ENCODE results near the gene PRKAB1. TPM values are rescaled to one million over a fixed set of nuclear protein-coding genes. Genes with fewer than 3 reads are reported as not detected.

PRKAB1 gene
- total RNA-seq, 1 experiment from 2014 or later, result 32.3 TPM

DNA sequence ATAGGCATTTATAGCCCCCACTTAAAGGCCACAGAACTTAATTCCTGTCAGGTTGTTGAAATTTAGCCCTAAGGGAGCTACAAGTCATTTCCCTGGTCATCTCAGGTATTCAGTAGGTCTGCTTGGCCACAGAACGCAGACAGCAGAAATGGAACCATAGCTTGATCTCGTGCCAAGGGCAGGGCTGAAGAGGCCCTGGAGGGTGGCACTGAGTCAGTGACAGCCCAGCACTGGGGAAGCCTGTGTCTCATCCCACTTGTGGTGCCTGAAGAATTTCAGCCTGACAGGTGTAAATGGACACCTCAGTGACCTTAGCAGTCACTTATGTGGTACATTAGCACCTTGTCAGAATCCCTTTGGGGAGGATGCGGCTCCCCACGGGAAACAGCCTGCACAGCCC, 6.6 kb downstream of the PRKAB1 start (continued):
- TF ChIP-seq, protein P1, sequence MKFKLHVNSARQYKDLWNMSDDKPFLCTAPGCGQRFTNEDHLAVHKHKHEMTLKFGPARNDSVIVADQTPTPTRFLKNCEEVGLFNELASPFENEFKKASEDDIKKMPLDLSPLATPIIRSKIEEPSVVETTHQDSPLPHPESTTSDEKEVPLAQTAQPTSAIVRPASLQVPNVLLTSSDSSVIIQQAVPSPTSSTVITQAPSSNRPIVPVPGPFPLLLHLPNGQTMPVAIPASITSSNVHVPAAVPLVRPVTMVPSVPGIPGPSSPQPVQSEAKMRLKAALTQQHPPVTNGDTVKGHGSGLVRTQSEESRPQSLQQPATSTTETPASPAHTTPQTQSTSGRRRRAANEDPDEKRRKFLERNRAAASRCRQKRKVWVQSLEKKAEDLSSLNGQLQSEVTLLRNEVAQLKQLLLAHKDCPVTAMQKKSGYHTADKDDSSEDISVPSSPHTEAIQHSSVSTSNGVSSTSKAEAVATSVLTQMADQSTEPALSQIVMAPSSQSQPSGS (CRISPR knock-in tag; IDR thresholded peaks at IDR 0.05; ENCODE audit: borderline replicate concordance, low read depth), result no peak
- no peak for TF ChIP-seq TP53 (CRISPR knock-in tag; IDR thresholded peaks at IDR 0.05)

DNA sequence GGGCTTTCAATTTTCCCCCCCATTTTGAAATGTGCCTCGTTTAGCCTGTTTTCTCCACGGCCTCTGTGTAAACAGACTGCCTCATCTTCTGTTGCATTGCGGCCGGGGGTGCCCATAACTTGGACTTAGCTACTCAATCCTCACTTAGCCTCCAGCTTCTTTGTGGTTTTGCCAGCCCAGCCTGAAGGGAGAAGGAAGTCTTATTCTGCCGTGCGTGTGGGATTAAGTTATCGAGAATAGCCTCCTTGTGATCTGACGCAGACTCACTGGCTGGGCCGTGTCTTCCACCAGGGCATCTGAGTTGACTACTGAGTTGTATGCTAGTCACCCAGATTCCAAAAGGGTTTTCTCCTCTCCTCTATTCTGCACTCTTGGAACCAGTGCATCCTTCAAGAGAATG, 8.1 kb downstream of the PRKAB1 start:
- peaks cover 12% of the 10 kb centered on the region for H3K4me1 Mint-ChIP-seq
- ChIA-PET POLR2A (no interaction called here), CTCF (interaction anchor here (1.1 to 4.0 kb wide), 3 partner anchors 8 to 33 kb away, joined by 6 to 12 read pairs (median 6); partner anchors contain the start of gene PRKAB1)
- TF ChIP-seq, protein P2, sequence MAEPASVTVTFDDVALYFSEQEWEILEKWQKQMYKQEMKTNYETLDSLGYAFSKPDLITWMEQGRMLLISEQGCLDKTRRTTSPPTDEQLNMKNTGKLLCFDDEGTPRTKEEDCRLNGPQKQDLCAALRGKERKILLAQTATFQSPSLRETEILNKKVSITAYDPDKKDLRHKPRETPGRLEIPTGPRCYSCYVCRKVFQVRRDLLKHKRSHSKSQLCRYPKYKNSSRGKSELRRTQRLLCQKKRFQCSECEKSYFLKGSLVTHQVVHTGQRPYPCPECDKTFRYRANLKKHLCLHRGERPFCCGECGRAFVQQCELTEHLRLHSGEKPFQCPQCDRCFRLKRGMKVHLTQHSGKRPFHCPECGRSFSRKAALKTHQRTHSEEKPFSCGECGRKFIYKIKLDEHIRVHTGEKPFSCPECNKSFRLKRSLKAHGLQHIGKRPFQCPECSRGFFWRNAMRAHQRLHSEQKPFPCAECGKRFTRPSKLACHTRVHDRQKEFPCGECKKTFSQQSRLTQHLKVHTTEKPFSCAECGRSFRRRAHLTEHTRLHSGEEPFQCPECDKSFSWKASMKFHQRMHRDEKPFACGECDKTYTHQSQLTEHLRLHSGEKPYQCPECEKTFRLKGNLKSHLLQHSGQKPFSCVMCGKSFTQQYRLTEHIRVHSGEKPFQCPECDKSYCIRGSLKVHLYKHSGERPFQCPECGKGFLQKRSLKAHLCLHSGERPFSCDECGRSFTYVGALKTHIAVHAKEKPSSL (CRISPR knock-in tag; conservative IDR thresholded peaks at IDR 0.05), result no peak
- TF ChIP-seq PRRX2 (CRISPR knock-in tag; IDR thresholded peaks at IDR 0.05), result no peak
- TF ChIP-seq, protein P3, sequence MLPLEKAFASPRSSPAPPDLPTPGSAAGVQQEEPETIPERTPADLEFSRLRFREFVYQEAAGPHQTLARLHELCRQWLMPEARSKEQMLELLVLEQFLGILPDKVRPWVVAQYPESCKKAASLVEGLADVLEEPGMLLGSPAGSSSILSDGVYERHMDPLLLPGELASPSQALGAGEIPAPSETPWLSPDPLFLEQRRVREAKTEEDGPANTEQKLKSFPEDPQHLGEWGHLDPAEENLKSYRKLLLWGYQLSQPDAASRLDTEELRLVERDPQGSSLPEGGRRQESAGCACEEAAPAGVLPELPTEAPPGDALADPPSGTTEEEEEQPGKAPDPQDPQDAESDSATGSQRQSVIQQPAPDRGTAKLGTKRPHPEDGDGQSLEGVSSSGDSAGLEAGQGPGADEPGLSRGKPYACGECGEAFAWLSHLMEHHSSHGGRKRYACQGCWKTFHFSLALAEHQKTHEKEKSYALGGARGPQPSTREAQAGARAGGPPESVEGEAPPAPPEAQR (CRISPR knock-in tag; IDR thresholded peaks at IDR 0.05), result no peak
- TF ChIP-seq, protein P4, sequence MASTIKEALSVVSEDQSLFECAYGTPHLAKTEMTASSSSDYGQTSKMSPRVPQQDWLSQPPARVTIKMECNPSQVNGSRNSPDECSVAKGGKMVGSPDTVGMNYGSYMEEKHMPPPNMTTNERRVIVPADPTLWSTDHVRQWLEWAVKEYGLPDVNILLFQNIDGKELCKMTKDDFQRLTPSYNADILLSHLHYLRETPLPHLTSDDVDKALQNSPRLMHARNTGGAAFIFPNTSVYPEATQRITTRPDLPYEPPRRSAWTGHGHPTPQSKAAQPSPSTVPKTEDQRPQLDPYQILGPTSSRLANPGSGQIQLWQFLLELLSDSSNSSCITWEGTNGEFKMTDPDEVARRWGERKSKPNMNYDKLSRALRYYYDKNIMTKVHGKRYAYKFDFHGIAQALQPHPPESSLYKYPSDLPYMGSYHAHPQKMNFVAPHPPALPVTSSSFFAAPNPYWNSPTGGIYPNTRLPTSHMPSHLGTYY (CRISPR knock-in tag; IDR thresholded peaks at IDR 0.05), result no peak
- no peak for TF ChIP-seq JAZF1 (CRISPR knock-in tag; IDR thresholded peaks at IDR 0.05)
- TF ChIP-seq, protein P5, sequence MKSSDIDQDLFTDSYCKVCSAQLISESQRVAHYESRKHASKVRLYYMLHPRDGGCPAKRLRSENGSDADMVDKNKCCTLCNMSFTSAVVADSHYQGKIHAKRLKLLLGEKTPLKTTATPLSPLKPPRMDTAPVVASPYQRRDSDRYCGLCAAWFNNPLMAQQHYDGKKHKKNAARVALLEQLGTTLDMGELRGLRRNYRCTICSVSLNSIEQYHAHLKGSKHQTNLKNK (CRISPR knock-in tag; IDR thresholded peaks at IDR 0.05), result no peak
- no peak for TF ChIP-seq TP53 (CRISPR knock-in tag; IDR thresholded peaks at IDR 0.05)
- TF ChIP-seq ZNF423 (CRISPR knock-in tag; IDR thresholded peaks at IDR 0.05), result no peak
- TF ChIP-seq CREM (CRISPR knock-in tag; IDR thresholded peaks at IDR 0.05), result no peak
- TF ChIP-seq, protein P6, sequence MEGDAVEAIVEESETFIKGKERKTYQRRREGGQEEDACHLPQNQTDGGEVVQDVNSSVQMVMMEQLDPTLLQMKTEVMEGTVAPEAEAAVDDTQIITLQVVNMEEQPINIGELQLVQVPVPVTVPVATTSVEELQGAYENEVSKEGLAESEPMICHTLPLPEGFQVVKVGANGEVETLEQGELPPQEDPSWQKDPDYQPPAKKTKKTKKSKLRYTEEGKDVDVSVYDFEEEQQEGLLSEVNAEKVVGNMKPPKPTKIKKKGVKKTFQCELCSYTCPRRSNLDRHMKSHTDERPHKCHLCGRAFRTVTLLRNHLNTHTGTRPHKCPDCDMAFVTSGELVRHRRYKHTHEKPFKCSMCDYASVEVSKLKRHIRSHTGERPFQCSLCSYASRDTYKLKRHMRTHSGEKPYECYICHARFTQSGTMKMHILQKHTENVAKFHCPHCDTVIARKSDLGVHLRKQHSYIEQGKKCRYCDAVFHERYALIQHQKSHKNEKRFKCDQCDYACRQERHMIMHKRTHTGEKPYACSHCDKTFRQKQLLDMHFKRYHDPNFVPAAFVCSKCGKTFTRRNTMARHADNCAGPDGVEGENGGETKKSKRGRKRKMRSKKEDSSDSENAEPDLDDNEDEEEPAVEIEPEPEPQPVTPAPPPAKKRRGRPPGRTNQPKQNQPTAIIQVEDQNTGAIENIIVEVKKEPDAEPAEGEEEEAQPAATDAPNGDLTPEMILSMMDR (IDR thresholded peaks at IDR 0.05), result no peak
- TF ChIP-seq, protein P7, sequence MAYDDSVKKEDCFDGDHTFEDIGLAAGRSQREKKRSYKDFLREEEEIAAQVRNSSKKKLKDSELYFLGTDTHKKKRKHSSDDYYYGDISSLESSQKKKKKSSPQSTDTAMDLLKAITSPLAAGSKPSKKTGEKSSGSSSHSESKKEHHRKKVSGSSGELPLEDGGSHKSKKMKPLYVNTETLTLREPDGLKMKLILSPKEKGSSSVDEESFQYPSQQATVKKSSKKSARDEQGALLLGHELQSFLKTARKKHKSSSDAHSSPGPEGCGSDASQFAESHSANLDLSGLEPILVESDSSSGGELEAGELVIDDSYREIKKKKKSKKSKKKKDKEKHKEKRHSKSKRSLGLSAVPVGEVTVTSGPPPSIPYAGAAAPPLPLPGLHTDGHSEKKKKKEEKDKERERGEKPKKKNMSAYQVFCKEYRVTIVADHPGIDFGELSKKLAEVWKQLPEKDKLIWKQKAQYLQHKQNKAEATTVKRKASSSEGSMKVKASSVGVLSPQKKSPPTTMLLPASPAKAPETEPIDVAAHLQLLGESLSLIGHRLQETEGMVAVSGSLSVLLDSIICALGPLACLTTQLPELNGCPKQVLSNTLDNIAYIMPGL (CRISPR knock-in tag; IDR thresholded peaks at IDR 0.05), result no peak
- TF ChIP-seq, protein P8, sequence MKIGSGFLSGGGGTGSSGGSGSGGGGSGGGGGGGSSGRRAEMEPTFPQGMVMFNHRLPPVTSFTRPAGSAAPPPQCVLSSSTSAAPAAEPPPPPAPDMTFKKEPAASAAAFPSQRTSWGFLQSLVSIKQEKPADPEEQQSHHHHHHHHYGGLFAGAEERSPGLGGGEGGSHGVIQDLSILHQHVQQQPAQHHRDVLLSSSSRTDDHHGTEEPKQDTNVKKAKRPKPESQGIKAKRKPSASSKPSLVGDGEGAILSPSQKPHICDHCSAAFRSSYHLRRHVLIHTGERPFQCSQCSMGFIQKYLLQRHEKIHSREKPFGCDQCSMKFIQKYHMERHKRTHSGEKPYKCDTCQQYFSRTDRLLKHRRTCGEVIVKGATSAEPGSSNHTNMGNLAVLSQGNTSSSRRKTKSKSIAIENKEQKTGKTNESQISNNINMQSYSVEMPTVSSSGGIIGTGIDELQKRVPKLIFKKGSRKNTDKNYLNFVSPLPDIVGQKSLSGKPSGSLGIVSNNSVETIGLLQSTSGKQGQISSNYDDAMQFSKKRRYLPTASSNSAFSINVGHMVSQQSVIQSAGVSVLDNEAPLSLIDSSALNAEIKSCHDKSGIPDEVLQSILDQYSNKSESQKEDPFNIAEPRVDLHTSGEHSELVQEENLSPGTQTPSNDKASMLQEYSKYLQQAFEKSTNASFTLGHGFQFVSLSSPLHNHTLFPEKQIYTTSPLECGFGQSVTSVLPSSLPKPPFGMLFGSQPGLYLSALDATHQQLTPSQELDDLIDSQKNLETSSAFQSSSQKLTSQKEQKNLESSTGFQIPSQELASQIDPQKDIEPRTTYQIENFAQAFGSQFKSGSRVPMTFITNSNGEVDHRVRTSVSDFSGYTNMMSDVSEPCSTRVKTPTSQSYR (CRISPR knock-in tag; IDR thresholded peaks at IDR 0.05), result no peak
- TF ChIP-seq NFATC4 (CRISPR knock-in tag; IDR thresholded peaks at IDR 0.05), result no peak
- TF ChIP-seq GRHL2 (CRISPR knock-in tag; IDR thresholded peaks at IDR 0.05; ENCODE audit: insufficient replicate concordance, severe bottlenecking), result no peak
- TF ChIP-seq GABPB1 (CRISPR knock-in tag; IDR thresholded peaks at IDR 0.05), result no peak
- TF ChIP-seq ELF4 (CRISPR knock-in tag; IDR thresholded peaks at IDR 0.05; ENCODE audit: low read depth), result no peak
- no peak overlapping the region for H3K27ac Mint-ChIP-seq
- peaks cover 96% of the 10 kb centered on the region for H3K36me3 Mint-ChIP-seq
- no peak overlapping the region for H3K4me3 Mint-ChIP-seq
- ATAC-seq (no peak), DNase-seq (ENCODE audit: low spot score) (no peak)
- H3K27me3 Mint-ChIP-seq (ENCODE audit: low read depth), result no peaks in the 10 kb centered on the region
- no peaks in the 10 kb centered on the region for H3K9me3 Mint-ChIP-seq
